AG08395 (cell line): ENCODE results near the gene GUCY1A1.

Source experiments
- DNase-seq: peaks from one replicate; pipeline ENCODE4 v3.0.0; 2012; ENCODE audit warnings: mixed read lengths, low spot score

GUCY1A1 gene

GRCh38 chr4:155780775-155781174, 114.1 kb downstream of the GUCY1A1 start:
- DNase-seq: peak; percentile 9

GRCh38 chr4:155781249-155781831, 114.7 kb downstream of the GUCY1A1 start:
- no peak for DNase-seq
